Trophoblast cell (in vitro differentiated cells and primary cell): ENCODE measurements around the gene GABRG3.

ENCODE experiments used
- DNase-seq, 2 donors: peaks; one replicate each; pipeline ENCODE4 v3.0.0-alpha.2; 2016
- H2AFZ ChIP-seq: 2 replicates; pipeline ENCODE4 v1.6.1; 2013; ENCODE audit warnings: low read length, moderate library complexity, mild to moderate bottlenecking; ENCODE audit not compliant: insufficient read depth, poor library complexity
- H2AK5ac ChIP-seq: 2 replicates; pipeline ENCODE4 v1.6.1; 2013; ENCODE audit warnings: mild to moderate bottlenecking, low read length
- H2BK120ac ChIP-seq: 2 replicates; pipeline ENCODE4 v1.6.1; 2013; ENCODE audit warnings: low read length, mild to moderate bottlenecking, moderate library complexity; ENCODE audit not compliant: insufficient read depth, poor library complexity
- H2BK12ac ChIP-seq: 2 replicates; pipeline ENCODE4 v1.6.1; 2013; ENCODE audit warnings: mild to moderate bottlenecking, low read length, moderate library complexity
- H2BK5ac ChIP-seq: 2 replicates; pipeline ENCODE4 v1.6.1; 2013; ENCODE audit warnings: low read length, low read depth, moderate library complexity, mild to moderate bottlenecking; ENCODE audit not compliant: poor library complexity
- H3K14ac ChIP-seq: 2 replicates; pipeline ENCODE4 v1.6.1; 2013; ENCODE audit warnings: mild to moderate bottlenecking, low read length
- H3K18ac ChIP-seq: 2 replicates; pipeline ENCODE4 v1.6.1; 2013; ENCODE audit warnings: mild to moderate bottlenecking, low read length
- H3K23ac ChIP-seq: 2 replicates; pipeline ENCODE4 v1.6.1; 2013; ENCODE audit warnings: low read length
- H3K27ac ChIP-seq: 2 replicates; pipeline ENCODE4 v1.5.1; 2013; ENCODE audit warnings: low read depth, mild to moderate bottlenecking, inconsistent platforms, low read length, moderate library complexity
- H3K27me3 ChIP-seq: 2 replicates; pipeline ENCODE4 v1.6.1; 2013; ENCODE audit warnings: inconsistent platforms, mild to moderate bottlenecking, low read length, moderate library complexity; ENCODE audit not compliant: insufficient read depth
- H3K36me3 ChIP-seq, 2 experiments: 1 replicate in 1 of 2; 2 replicates in 1 of 2; pipeline ENCODE4 v1.6.1; 2013; ENCODE audit warnings: low read length in 2 of 2, mild to moderate bottlenecking in 2 of 2, moderate library complexity in 1 of 2; ENCODE audit not compliant: insufficient read depth in 2 of 2, control insufficient read depth in 1 of 2
- H3K4ac ChIP-seq: 2 replicates; pipeline ENCODE4 v1.6.1; 2013; ENCODE audit warnings: low read depth, mild to moderate bottlenecking, low read length, moderate library complexity
- H3K4me1 ChIP-seq, 2 experiments: 1 replicate in 1 of 2; 2 replicates in 1 of 2; pipeline ENCODE4 v1.6.1; 2013; ENCODE audit warnings: low read length in 2 of 2, mild to moderate bottlenecking in 2 of 2, moderate library complexity in 1 of 2; ENCODE audit not compliant: insufficient read depth in 2 of 2, control insufficient read depth in 1 of 2
- H3K4me2 ChIP-seq: 2 replicates; pipeline ENCODE4 v1.6.1; 2013; ENCODE audit warnings: inconsistent platforms, mild to moderate bottlenecking, low read length, moderate library complexity
- H3K4me3 ChIP-seq: 2 replicates; pipeline ENCODE4 v1.5.1; 2013; ENCODE audit warnings: mild to moderate bottlenecking, low read depth, low read length, inconsistent platforms
- H3K79me1 ChIP-seq: one replicate; pipeline ENCODE4 v1.6.1; 2013; ENCODE audit warnings: low read length
- H3K79me2 ChIP-seq: 2 replicates; pipeline ENCODE4 v1.6.1; 2013; ENCODE audit warnings: low read length, mild to moderate bottlenecking; ENCODE audit not compliant: control insufficient read depth, insufficient read depth, poor library complexity
- H3K9ac ChIP-seq: 2 replicates; pipeline ENCODE4 v1.6.1; 2013; ENCODE audit warnings: mild to moderate bottlenecking, low read length
- H3K9me3 ChIP-seq: 2 replicates; pipeline ENCODE4 v1.6.1; 2013; ENCODE audit warnings: low read depth, mild to moderate bottlenecking, control low read depth, inconsistent platforms, low read length; ENCODE audit not compliant: insufficient read depth
- H4K12ac ChIP-seq: 2 replicates; pipeline ENCODE4 v1.6.1; 2013; ENCODE audit warnings: low read depth, mild to moderate bottlenecking, low read length, moderate library complexity
- H4K8ac ChIP-seq: 2 replicates; pipeline ENCODE4 v1.6.1; 2013; ENCODE audit warnings: low read depth, mild to moderate bottlenecking, low read length, moderate library complexity
- H4K91ac ChIP-seq: one replicate; pipeline ENCODE4 v1.6.1; 2013; ENCODE audit warnings: low read depth, mild to moderate bottlenecking, low read length, moderate library complexity
- WGBS: extraction: QIAGEN DNeasy Blood & Tissue Kit; methylation state at CpG from one replicate; pipeline ENCODE4 v1.1.7; 2013; ENCODE audit warnings: missing lambda C conversion rate; ENCODE audit not compliant: insufficient read length, insufficient coverage; ENCODE audit errors: extremely low coverage; 5-methylcytosine and 5-hydroxymethylcytosine counted together

GABRG3 gene

DNA sequence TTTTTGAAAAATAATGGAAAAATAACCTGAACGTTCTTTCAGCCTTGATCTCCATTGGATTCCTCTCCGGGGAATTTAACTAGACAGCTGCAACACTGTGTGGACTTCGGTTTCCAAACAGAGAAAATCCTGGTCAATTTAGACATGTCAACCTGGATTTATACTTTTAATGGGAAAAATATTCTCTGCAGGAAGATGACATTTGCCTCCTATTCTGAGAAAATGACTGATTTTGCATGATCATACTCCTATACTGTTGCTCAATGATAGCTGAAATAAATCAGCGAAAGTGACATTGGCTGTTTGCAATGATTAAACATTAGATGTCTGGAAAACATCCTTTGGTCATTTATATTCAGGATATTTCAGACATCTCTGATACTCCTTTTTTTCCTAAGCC lies 94.8 kb downstream of the GABRG3 start:
- H4K12ac ChIP-seq, result no peak overlapping the region
- no peaks in the 10 kb centered on the region for H3K27me3 ChIP-seq
- H3K18ac ChIP-seq, result no peak overlapping the region
- H3K36me3 ChIP-seq, result no peaks in the 10 kb centered on the region
- H3K79me2 ChIP-seq, result no peaks in the 10 kb centered on the region
- no peak overlapping the region for H2BK12ac ChIP-seq
- H3K4ac ChIP-seq, result no peak overlapping the region
- H3K79me1 ChIP-seq, result no peaks in the 10 kb centered on the region
- H2BK120ac ChIP-seq, result no peak overlapping the region
- WGBS, result no CpG with 5 or more reads among the region's 4 CpGs
- H4K8ac ChIP-seq, result no peak overlapping the region
- no peaks in the 10 kb centered on the region for H3K4me1 ChIP-seq
- H3K4me2 ChIP-seq, result no peak overlapping the region
- H3K27ac ChIP-seq, result no peak overlapping the region
- H2BK5ac ChIP-seq, result no peak overlapping the region
- no peak overlapping the region for H2AFZ ChIP-seq
- H2AK5ac ChIP-seq, result no peak overlapping the region
- DNase-seq, result no peak
- no peak overlapping the region for H3K9ac ChIP-seq
- H3K14ac ChIP-seq, result no peak overlapping the region
- no peak overlapping the region for H3K23ac ChIP-seq
- peaks cover 7% of the 10 kb centered on the region for H3K9me3 ChIP-seq
- no peak overlapping the region for H3K4me3 ChIP-seq
- H4K91ac ChIP-seq, result no peak overlapping the region

DNA sequence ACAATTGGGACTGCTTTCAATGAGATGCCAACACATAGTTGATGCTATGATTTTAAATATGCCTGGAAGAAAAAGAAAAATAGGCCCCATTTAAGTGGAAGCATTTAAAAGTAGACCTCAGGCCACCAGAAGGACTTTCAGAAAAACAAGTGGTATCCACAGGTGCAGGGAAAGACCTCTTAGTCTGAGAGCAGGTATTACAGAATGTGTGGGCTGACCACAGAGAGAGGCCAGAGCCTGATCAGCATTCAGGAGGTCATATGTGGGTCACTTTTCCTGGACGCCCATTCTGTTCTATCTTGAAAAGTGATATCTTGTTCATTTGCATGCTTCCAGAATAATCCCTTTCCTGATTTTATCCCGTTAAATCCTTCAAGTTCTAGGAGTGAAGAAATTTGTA lies 95.5 kb downstream of the GABRG3 start:
- no peak overlapping the region for H3K14ac ChIP-seq
- no peak overlapping the region for H4K12ac ChIP-seq
- no peaks in the 10 kb centered on the region for H3K27me3 ChIP-seq
- H3K27ac ChIP-seq, result no peak overlapping the region
- H3K9ac ChIP-seq, result no peak overlapping the region
- no CpG with 5 or more reads among the region's 2 CpGs for WGBS
- no peak for DNase-seq
- no peak overlapping the region for H3K18ac ChIP-seq
- H2BK12ac ChIP-seq, result no peak overlapping the region
- H2AFZ ChIP-seq, result no peak overlapping the region
- H2AK5ac ChIP-seq, result no peak overlapping the region
- H3K79me2 ChIP-seq, result no peaks in the 10 kb centered on the region
- no peaks in the 10 kb centered on the region for H3K36me3 ChIP-seq
- H3K4ac ChIP-seq, result no peak overlapping the region
- H3K4me1 ChIP-seq, result no peaks in the 10 kb centered on the region
- H3K23ac ChIP-seq, result no peak overlapping the region
- no peak overlapping the region for H4K8ac ChIP-seq
- no peak overlapping the region for H3K4me3 ChIP-seq
- no peaks in the 10 kb centered on the region for H3K79me1 ChIP-seq
- no peak overlapping the region for H3K4me2 ChIP-seq
- no peak overlapping the region for H4K91ac ChIP-seq
- peaks cover 7% of the 10 kb centered on the region for H3K9me3 ChIP-seq
- H2BK5ac ChIP-seq, result no peak overlapping the region
- no peak overlapping the region for H2BK120ac ChIP-seq

DNA sequence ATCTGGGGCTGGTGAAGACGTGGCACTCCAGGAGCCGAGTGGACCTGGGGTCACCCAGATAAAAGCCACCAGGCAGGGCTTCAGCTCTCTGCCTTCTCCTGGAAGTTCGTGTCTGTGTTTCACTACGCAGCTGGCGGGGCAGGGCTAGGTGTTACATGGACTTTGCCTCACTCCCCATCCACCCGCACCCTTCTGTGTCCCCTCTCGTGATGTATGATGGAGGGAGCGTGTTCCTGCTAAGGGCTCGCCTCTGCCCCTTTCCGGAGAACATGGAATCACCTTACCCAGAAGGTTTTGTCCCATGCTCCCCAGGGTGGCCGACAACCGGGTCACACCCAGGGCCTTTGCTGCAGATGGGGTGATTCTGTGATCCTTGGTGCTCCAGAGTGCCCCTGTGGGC lies 96.2 kb downstream of the GABRG3 start:
- H4K12ac ChIP-seq, result no peak overlapping the region
- no peak overlapping the region for H3K18ac ChIP-seq
- no peak overlapping the region for H2AK5ac ChIP-seq
- H3K36me3 ChIP-seq, result no peaks in the 10 kb centered on the region
- H3K79me2 ChIP-seq, result no peaks in the 10 kb centered on the region
- H3K79me1 ChIP-seq, result no peaks in the 10 kb centered on the region
- no peak overlapping the region for H4K91ac ChIP-seq
- H3K23ac ChIP-seq, result no peak overlapping the region
- H3K9ac ChIP-seq, result no peak overlapping the region
- no peak overlapping the region for H3K14ac ChIP-seq
- no peak for DNase-seq
- no peak overlapping the region for H3K27ac ChIP-seq
- H3K27me3 ChIP-seq, result no peaks in the 10 kb centered on the region
- no peak overlapping the region for H2BK5ac ChIP-seq
- no peak overlapping the region for H3K4me3 ChIP-seq
- H3K4ac ChIP-seq, result no peak overlapping the region
- H3K4me2 ChIP-seq, result no peak overlapping the region
- H2BK12ac ChIP-seq, result no peak overlapping the region
- H4K8ac ChIP-seq, result no peak overlapping the region
- H3K9me3 ChIP-seq, result peaks cover 7% of the 10 kb centered on the region
- no peak overlapping the region for H2AFZ ChIP-seq
- H2BK120ac ChIP-seq, result no peak overlapping the region
- no CpG with 5 or more reads among the region's 12 CpGs for WGBS
- H3K4me1 ChIP-seq, result no peaks in the 10 kb centered on the region

DNA sequence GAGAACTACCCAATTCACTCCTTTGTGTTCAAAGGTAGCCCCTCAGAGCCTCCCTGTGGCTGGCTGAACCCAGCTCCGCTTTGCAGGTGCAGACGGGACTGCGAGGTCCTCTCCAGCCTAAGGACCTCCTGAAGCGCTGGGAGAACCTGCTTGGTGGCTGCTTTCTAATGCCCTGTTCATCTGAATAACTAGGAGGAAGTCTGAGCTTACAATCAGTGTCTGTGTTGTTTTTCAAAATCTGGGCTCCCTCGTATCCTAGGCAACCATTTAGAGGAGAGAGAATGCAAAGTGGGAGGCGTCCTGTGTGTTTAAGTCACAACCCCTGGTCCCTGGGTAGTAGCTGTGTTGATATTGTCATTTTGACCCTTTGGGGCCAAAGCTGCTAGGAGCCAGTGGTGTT lies 99.9 kb downstream of the GABRG3 start:
- Histone ChIP-seq H3K9me3 (peaks cover 8% of the 10 kb centered on the region), H3K4me2 (no peak overlapping the region), H3K79me1 (no peaks in the 10 kb centered on the region), H2AFZ (no peak overlapping the region), H3K79me2 (no peaks in the 10 kb centered on the region), H4K12ac (no peak overlapping the region), H2BK5ac (no peak overlapping the region), H3K9ac (no peak overlapping the region), H3K27ac (no peak overlapping the region), H3K4me3 (no peak overlapping the region), H3K23ac (no peak overlapping the region), H3K14ac (no peak overlapping the region), H3K18ac (no peak overlapping the region), H3K27me3 (no peaks in the 10 kb centered on the region), H2BK120ac (no peak overlapping the region), H3K36me3 (no peaks in the 10 kb centered on the region), H3K4me1 (no peaks in the 10 kb centered on the region), H2AK5ac (no peak overlapping the region), H2BK12ac (no peak overlapping the region), H4K91ac (no peak overlapping the region), H3K4ac (no peak overlapping the region), H4K8ac (no peak overlapping the region)
- DNase-seq, result no peak
- no CpG with 5 or more reads among the region's 6 CpGs for WGBS
